ENCODE measurements around the gene ITGB1.

- TF ChIP-seq POLR2AphosphoS5 (IDR thresholded peaks at IDR 0.05; ENCODE audit: low read depth, low read length) (no peak), TAF1 (IDR thresholded peaks at IDR 0.05; ENCODE audit: low read depth, low read length) (no peak), POLR2A (IDR thresholded peaks at IDR 0.05; ENCODE audit: low read depth, low read length) (no peak), SPI1 (IDR thresholded peaks at IDR 0.05; ENCODE audit: low read depth, low read length) (no peak), PAX5 (IDR thresholded peaks at IDR 0.05; ENCODE audit: insufficient read depth, low read length, severe bottlenecking) (no peak), POU2F2 (IDR thresholded peaks at IDR 0.05; ENCODE audit: low read depth, low read length) (no peak)
Measured at GRCh38 chr10:32952094-32952493, 5.9 kb downstream of the ITGB1 start.
